GM19099 (cell line): Measurements from ENCODE around the gene IGSF8.

Experiments
- POLR2A ChIP-seq: IDR thresholded peaks from 3 replicates; pipeline ENCODE4 v1.6.1; 2011; ENCODE audit warnings: low read depth; ENCODE audit not compliant: insufficient read length; ENCODE audit errors: extremely low read depth

The IGSF8 gene

GRCh38 chr1:160097151-160097910 is 1.1 kb downstream of the IGSF8 start:
- no peak for TF ChIP-seq POLR2A

DNA sequence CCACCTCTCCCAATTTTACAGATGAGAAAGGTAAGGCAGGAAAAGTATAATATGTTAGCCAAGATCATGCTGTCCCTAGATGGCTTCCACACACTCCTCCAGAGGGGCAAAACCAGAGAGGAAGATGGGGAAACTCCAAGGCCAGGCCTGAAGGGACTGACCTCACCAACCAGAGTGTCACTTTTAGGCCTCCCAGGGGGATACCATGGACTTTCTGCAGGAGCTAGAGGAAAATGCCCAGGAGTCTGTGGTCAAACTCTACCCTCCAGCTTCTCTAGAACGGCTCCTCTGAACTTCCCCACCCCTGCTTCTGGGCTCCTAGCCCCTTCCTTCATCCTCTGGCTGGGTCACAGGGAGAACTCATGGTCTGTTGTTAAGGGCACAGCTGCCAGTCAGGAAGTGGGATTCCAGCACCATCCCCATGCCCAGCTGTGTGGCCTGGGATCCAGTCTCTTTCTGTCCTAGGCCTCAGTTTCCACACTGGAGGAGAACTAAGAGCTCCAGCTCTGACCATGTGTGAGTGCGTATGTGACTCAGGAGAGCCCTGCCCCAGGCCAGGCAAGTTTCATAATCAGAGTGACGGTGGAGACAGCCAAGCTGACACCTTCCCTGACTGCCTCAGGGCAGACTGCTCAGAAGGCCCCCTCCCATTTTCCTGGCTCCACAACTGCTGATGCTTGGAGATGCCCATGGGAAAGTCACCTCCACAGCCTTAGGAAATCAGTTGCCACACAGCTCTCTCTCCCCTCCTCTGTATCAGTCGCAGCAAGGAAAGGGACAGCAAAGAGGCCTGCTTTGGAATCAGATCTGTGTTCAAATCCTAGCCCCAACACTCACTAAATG is 1.9 kb downstream of the IGSF8 start:
- no peak for TF ChIP-seq POLR2A

DNA sequence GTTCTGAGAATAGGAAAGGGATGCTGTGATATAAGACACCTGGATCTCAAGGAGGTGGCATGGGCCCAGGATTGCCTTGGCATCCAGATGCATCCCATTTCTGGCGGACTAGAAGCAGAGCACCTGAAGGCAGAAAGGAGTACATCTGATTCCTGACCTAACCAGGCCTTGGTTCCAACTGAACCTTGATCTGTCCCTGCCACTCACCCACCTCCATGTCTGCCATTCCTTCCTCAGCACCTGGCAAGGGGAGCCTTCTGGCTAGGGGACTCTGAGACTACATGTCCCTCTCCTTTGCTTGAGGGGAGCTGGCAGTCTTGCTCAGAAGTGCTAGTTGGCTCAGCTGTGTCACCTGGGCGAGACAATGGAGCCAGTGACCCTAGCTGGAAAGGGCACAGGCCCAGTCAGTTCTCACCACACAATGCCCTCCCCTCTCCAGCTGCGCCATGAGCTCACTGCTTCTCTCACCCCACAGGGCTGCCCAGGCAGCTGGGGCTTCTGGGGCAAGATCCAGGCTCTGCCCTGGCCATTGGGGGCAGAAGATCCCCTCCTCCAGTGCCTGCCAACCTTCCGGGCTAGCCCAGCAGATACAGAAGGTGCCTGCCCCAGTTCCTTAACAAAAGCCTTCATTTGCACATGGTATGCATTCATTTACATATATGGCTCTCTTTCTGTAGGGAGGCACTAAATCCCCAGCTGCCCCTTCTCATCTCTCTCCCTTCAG is 2.9 kb downstream of the IGSF8 start:
- TF ChIP-seq POLR2A: no peak

- no peak for TF ChIP-seq POLR2A
Observed at GRCh38 chr1:160094806-160095205, 3.6 kb downstream of the IGSF8 start.

DNA sequence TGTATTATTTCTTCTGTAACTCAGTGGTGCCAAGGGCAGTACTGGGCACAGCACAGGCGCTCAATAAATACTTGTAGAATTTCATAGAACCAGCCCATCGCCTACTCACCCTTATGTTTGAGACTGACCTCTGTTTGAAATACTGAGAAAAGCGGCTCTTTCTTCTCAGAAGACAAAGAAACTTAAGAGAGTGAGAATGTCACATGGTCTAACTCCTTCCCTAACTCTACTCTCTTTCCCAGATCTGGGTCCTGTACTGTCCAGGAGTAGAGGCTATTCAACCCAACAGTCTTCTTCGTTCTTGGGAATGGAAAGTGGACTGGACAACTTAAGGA is 4.2 kb downstream of the IGSF8 start:
- TF ChIP-seq POLR2A: no peak

DNA sequence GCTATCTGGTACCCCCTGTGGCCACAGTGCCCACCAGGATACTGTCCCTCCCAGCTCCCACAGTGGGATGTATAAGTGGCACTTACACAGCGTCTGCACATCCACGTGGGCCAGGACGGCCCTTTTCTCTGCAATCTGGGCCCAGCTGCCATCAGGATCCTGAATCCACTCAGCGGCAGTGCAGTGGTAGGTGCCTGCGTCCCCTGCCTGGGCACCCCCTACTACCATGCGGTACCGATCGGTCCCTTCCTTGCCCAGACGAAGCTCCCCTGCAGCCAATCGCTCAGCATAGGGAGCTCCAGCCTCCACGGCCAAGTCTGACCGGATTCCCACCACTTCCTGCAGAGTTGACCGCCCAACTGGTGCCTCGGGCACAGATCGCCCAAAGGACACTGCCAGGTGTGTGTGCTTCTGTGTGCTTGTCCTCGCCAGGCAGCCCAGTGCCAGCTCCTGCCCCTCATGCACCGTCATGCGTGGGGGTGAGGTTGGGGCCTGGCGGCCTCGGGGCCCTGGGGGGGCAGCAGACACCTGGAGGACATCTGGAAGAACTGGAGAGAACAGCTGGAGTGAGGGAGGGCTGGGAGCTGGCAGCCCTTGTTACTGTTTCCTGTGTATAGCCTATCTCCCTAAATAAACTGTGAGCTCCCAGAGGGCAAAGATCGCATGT is 4.7 kb downstream of the IGSF8 start:
- TF ChIP-seq POLR2A: no peak

- no peak for TF ChIP-seq POLR2A
Observed at GRCh38 chr1:160093069-160093395, 5.4 kb downstream of the IGSF8 start.

DNA sequence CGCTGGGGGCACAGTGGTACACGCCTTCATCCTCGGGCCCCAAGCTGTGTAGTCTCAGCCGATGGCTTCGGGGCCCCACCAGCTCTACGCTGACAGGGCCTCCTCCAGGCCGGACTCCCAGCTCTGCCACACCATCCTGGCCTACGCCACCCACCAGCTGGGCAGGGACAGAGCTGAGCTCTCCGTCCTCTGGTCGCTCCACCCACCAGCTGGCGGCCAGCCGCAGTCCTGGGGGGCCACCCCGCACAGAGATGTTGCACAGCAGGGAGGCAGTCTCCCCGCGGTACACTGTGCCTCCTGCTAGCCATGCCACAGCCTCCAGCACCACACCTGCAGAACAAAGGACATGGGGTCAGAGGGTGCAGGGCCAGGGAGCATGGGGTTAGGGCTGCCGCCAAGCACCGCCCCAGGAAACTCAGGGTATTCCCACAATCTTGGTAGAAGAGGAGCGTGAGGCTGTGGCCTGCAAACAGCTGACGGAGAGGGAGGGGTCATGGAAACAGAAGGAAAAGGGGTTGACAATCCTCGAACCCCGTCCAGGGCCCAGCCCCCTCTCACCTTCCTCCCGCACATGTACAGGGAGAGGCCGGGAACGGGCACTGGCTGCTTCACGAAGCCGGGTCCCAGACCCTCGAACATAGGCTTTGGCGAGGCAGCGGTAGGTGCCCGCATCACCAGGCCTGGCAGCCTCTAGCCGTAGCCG is 5.9 kb downstream of the IGSF8 start:
- TF ChIP-seq POLR2A: no peak

GRCh38 chr1:160091666-160092223 is 6.7 kb downstream of the IGSF8 start:
- no peak for TF ChIP-seq POLR2A

GRCh38 chr1:160090760-160091159 is 7.7 kb downstream of the IGSF8 start:
- no peak for TF ChIP-seq POLR2A

GRCh38 chr1:160089883-160090282 is 8.5 kb downstream of the IGSF8 start:
- TF ChIP-seq POLR2A: no peak

DNA sequence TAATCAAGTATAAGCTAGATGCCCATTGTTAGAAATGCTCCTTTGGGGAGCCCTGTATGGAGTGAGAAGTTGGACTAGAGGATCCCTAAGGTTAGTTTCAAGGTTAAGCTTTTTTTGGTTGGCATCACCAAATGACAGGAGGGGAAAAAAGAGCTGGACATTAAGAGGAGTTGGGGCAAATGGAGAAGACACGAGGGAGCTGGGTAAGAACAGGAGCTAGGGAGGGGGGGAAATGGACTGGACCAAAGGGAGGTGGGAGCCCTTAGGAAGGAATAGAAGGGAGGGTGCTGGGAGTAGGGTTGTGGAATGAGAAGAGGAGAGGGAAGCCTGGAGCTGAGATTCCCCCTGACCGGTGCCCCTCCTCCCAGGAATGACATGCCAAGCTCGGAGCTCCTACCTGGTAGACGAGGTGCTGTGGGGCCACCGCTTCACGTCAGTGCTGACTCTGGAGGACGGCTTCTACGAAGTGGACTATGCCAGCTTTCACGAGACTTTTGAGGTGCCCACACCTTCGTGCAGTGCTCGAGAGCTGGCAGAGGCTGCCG is 11.2 kb downstream of the IGSF8 start:
- no peak for TF ChIP-seq POLR2A

- TF ChIP-seq POLR2A: no peak
Observed at GRCh38 chr1:160086456-160086892, 11.9 kb downstream of the IGSF8 start.

DNA sequence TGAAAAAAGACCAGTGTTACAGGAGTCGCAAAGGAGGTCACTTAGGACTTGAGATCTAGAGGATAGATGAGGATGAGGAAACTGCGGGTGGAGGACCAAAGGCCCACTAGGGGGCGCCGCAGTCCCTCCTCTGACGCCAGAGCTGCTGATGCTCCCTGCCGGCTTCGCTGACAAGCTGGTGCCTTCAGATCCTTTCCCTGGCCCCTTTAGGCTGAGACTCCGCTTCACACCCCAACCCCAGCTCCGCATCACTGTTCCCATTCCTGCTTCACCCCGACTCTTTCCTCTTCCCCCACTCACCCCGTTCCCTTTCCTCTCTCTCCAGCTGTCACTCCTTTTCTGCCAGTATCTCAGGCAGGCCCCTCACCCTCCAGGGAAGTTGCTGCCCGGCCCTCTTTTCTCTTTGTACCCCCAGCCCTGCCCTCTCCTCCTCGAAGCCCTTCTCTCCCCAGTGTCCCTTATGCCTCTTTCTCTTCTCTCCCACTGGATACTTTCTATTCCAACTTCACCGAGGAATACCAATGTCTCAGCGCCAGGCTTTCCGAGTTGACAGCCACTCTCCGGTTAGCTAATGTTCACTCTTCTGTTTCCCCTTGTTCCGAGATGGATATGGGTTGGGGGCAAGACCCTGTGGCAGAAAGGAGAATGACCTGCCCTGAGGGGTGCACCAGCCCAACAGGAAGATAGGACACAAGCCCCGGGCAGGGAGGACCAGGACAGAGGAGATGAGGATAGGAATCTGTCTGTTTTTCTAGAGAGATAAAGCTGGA is 12.5 kb downstream of the IGSF8 start:
- TF ChIP-seq POLR2A: no peak

DNA sequence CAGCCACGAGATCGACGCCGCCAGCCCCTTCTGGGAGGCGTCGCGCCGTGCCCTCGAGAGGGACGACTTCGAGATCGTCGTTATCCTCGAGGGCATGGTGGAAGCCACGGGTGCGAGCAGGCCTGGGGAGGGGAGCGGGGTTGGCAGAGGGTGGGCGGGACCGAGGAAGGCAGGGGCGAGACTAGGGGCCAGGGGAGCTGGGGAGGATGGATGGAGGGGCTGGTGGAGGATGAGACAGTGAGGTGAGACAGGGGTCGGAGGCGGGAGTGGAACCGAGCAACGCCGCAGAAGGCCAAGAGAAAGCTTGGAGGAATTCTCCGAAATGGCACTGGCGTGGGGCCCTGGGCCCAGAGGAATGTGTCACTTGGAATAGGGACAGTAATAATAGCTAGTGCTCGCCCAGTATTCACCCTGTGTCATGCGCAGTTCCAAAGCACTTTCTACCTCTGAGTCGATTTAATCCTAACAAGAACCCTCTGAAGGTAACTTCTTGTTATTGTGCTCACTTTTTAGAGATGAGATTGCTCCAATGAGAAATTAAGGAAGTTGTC is 13.6 kb downstream of the IGSF8 start:
- no peak for TF ChIP-seq POLR2A
